Mesenchymal stem cell (in vitro differentiated cells and primary cell): ENCODE results near the gene SYNPO2L.
A peak's percentile ranks its signal among the peaks of the same experiment; 100 is the strongest.

Experiments
- DNase-seq: peaks from one replicate; pipeline ENCODE4 v3.0.0-alpha.2; 2013
- H2AFZ ChIP-seq: one replicate; pipeline ENCODE4 v1.6.1; 2013; ENCODE audit warnings: low read depth, mild to moderate bottlenecking, control low read depth, inconsistent platforms, low read length, moderate library complexity
- H2AK5ac ChIP-seq: 2 replicates; pipeline ENCODE4 v1.6.1; 2013; ENCODE audit warnings: low read length, moderate library complexity, mild to moderate bottlenecking, inconsistent platforms; ENCODE audit not compliant: severe bottlenecking
- H2BK120ac ChIP-seq: one replicate; pipeline ENCODE4 v1.6.1; 2013; ENCODE audit warnings: low read depth, mild to moderate bottlenecking, inconsistent platforms, low read length, moderate library complexity
- H2BK12ac ChIP-seq, 2 experiments: one replicate each; pipeline ENCODE4 v1.6.1; 2013; ENCODE audit warnings: inconsistent platforms in 2 of 2, low read length in 2 of 2, mild to moderate bottlenecking in 2 of 2, moderate library complexity in 2 of 2, control low read depth in 1 of 2
- H2BK15ac ChIP-seq: one replicate; pipeline ENCODE4 v1.6.1; 2013; ENCODE audit warnings: mild to moderate bottlenecking, low read depth, inconsistent platforms; ENCODE audit not compliant: poor library complexity, severe bottlenecking
- H2BK5ac ChIP-seq: 2 replicates; pipeline ENCODE4 v1.6.1; 2013; ENCODE audit warnings: low read depth, mild to moderate bottlenecking, low read length, control low read depth, inconsistent platforms; ENCODE audit not compliant: poor library complexity, severe bottlenecking
- H3K14ac ChIP-seq, 2 experiments: one replicate each; pipeline ENCODE4 v1.6.1; 2013; ENCODE audit warnings: inconsistent platforms in 2 of 2, low read length in 2 of 2, control low read depth in 1 of 2, mild to moderate bottlenecking in 1 of 2, moderate library complexity in 1 of 2
- H3K18ac ChIP-seq, 2 experiments: one replicate each; pipeline ENCODE4 v1.6.1; 2013; ENCODE audit warnings: inconsistent platforms in 2 of 2, low read length in 2 of 2, control low read depth in 1 of 2, low read depth in 1 of 2, mild to moderate bottlenecking in 1 of 2
- H3K23ac ChIP-seq, 2 experiments: one replicate each; pipeline ENCODE4 v1.6.1; 2013; ENCODE audit warnings: inconsistent platforms in 2 of 2, low read length in 2 of 2, mild to moderate bottlenecking in 2 of 2, moderate library complexity in 2 of 2, control low read depth in 1 of 2
- H3K27ac ChIP-seq: 2 replicates; pipeline ENCODE4 v1.5.1; 2013; ENCODE audit warnings: mild to moderate bottlenecking, moderate library complexity, low read length, control low read depth, inconsistent platforms; ENCODE audit not compliant: poor library complexity, severe bottlenecking
- H3K27me3 ChIP-seq, 2 experiments: 2 replicates each; pipeline versions ENCODE4 v1.6.1 to v1.7.0; 2013; ENCODE audit warnings: low read length in 2 of 2, mild to moderate bottlenecking in 2 of 2, moderate library complexity in 2 of 2, control low read depth in 1 of 2, inconsistent platforms in 1 of 2; ENCODE audit not compliant: control insufficient read depth in 1 of 2, insufficient read depth in 1 of 2
- H3K36me3 ChIP-seq, 2 experiments: 2 replicates each; pipeline versions ENCODE4 v1.6.1 to v1.7.0; 2013; ENCODE audit warnings: low read length in 2 of 2, control low read depth in 1 of 2, inconsistent platforms in 1 of 2, low read depth in 1 of 2, mild to moderate bottlenecking in 1 of 2; ENCODE audit not compliant: insufficient read depth in 2 of 2, control insufficient read depth in 1 of 2
- H3K4ac ChIP-seq, 2 experiments: one replicate each; pipeline ENCODE4 v1.6.1; 2013; ENCODE audit warnings: inconsistent platforms in 2 of 2, low read length in 2 of 2, mild to moderate bottlenecking in 2 of 2, moderate library complexity in 2 of 2, control low read depth in 1 of 2, low read depth in 1 of 2
- H3K4me1 ChIP-seq: 2 replicates; pipeline ENCODE4 v1.6.1; 2013; ENCODE audit warnings: low read depth, low read length, control low read depth; ENCODE audit not compliant: control insufficient read depth, insufficient read depth
- H3K4me2 ChIP-seq: 2 replicates; pipeline ENCODE4 v1.6.1; 2013; ENCODE audit warnings: low read length, mild to moderate bottlenecking, inconsistent platforms; ENCODE audit not compliant: poor library complexity, severe bottlenecking
- H3K4me3 ChIP-seq, 2 experiments: 2 replicates each; pipeline versions ENCODE4 v1.5.1 to v1.7.0; 2013; ENCODE audit warnings: low read length in 2 of 2, mild to moderate bottlenecking in 2 of 2, control low read depth in 1 of 2, low read depth in 1 of 2; ENCODE audit not compliant: insufficient read depth in 1 of 2
- H3K79me1 ChIP-seq: replicated peaks from 2 replicates; pipeline ENCODE4 v1.6.1; 2013; ENCODE audit warnings: mild to moderate bottlenecking, control low read depth, low read length, inconsistent platforms; ENCODE audit not compliant: poor library complexity, severe bottlenecking
- H3K9ac ChIP-seq: 2 replicates; pipeline ENCODE4 v1.7.0; 2013; ENCODE audit warnings: mild to moderate bottlenecking, low read length, moderate library complexity
- H3K9me3 ChIP-seq: 2 replicates; pipeline ENCODE4 v1.7.0; 2013; ENCODE audit warnings: mild to moderate bottlenecking, low read length; ENCODE audit not compliant: control insufficient read depth
- H4K8ac ChIP-seq: one replicate; pipeline ENCODE4 v1.6.1; 2013; ENCODE audit warnings: inconsistent platforms, mild to moderate bottlenecking, low read length, moderate library complexity
- H4K91ac ChIP-seq: one replicate; pipeline ENCODE4 v1.6.1; 2013; ENCODE audit warnings: mild to moderate bottlenecking, low read length, inconsistent platforms
- WGBS: methylation state at CpG from one replicate; pipeline ENCODE4 v1.1.7; 2013; ENCODE audit warnings: mixed read lengths; 5-methylcytosine and 5-hydroxymethylcytosine counted together

The SYNPO2L gene

GRCh38 chr10:73648975-73649829 is 6.6 kb downstream of the SYNPO2L start:
- Histone ChIP-seq H3K27ac (no peak overlapping the region), H3K4me2 (no peak overlapping the region), H3K14ac (no peak overlapping the region), H2AK5ac (peak overlapping the region; percentile 29), H2BK5ac (no peak overlapping the region), H2AFZ (no peak overlapping the region), H3K36me3 (no peaks in the 10 kb centered on the region), H4K8ac (peak overlapping the region; percentile 12), H2BK12ac (peak overlapping the region in 1 of 2 experiments; percentile 7), H3K9ac (no peak overlapping the region), H3K23ac (no peak overlapping the region), H3K4me3 (no peak overlapping the region), H3K4ac (no peak overlapping the region), H3K4me1 (peaks cover 12% of the 10 kb centered on the region), H3K9me3 (no peaks in the 10 kb centered on the region), H3K18ac (peak overlapping the region in 1 of 2 experiments; percentile 8), H2BK120ac (peak overlapping the region; percentile 64), H3K79me1 (no peaks in the 10 kb centered on the region), H2BK15ac (no peak overlapping the region), H4K91ac (no peak overlapping the region), H3K27me3 (peaks cover 0 to 11% of the 10 kb centered on the region in 2 experiments)
- 59% methylated on average over 3 of the region's 4 CpGs for WGBS
- DNase-seq = no peak

GRCh38 chr10:73647875-73648651 is 7.8 kb downstream of the SYNPO2L start:
- 63% methylated on average over 35 of the region's 35 CpGs for WGBS
- H2BK15ac ChIP-seq = no peak overlapping the region
- no peaks in the 10 kb centered on the region for H3K27me3 ChIP-seq
- H3K4ac ChIP-seq = peak overlapping the region; percentile 52 to 73
- H2BK5ac ChIP-seq = no peak overlapping the region
- H3K14ac ChIP-seq = no peak overlapping the region
- peak overlapping the region; percentile 60 for H3K4me2 ChIP-seq
- H2AK5ac ChIP-seq = no peak overlapping the region
- H2BK120ac ChIP-seq = peak overlapping the region; percentile 22
- H2AFZ ChIP-seq = peak overlapping the region; percentile 30
- no peak for DNase-seq
- no peak overlapping the region for H3K23ac ChIP-seq
- no peaks in the 10 kb centered on the region for H3K9me3 ChIP-seq
- H3K4me1 ChIP-seq = peaks cover 11% of the 10 kb centered on the region
- H3K18ac ChIP-seq = peak overlapping the region; percentile 38 to 76
- H3K36me3 ChIP-seq = no peaks in the 10 kb centered on the region
- H2BK12ac ChIP-seq = peak overlapping the region in 1 of 2 experiments; percentile 38
- H3K79me1 ChIP-seq = no peaks in the 10 kb centered on the region
- H4K8ac ChIP-seq = peak overlapping the region; percentile 98
- peak overlapping the region; percentile 89 for H3K9ac ChIP-seq
- peak overlapping the region; percentile 57 to 73 for H3K4me3 ChIP-seq
- H4K91ac ChIP-seq = peak overlapping the region; percentile 41
- H3K27ac ChIP-seq = no peak overlapping the region

GRCh38 chr10:73647211-73647874 is 8.5 kb downstream of the SYNPO2L start:
- H3K23ac ChIP-seq = no peak overlapping the region
- H2BK15ac ChIP-seq = peak overlapping the region; percentile 61
- peak overlapping the region in 1 of 2 experiments; percentile 5 for H2BK12ac ChIP-seq
- H3K4ac ChIP-seq = peak overlapping the region; percentile 68 to 73
- peak overlapping the region; percentile 69 for H2AFZ ChIP-seq
- H3K14ac ChIP-seq = no peak overlapping the region
- H3K4me2 ChIP-seq = peak overlapping the region; percentile 60
- no peaks in the 10 kb centered on the region for H3K27me3 ChIP-seq
- H2AK5ac ChIP-seq = peak overlapping the region; percentile 25
- H2BK120ac ChIP-seq = peak overlapping the region; percentile 22
- no peak overlapping the region for H2BK5ac ChIP-seq
- H3K27ac ChIP-seq = no peak overlapping the region
- peak overlapping the region; percentile 89 for H3K9ac ChIP-seq
- H3K9me3 ChIP-seq = no peaks in the 10 kb centered on the region
- no peaks in the 10 kb centered on the region for H3K79me1 ChIP-seq
- H3K4me3 ChIP-seq = peak overlapping the region; percentile 57 to 73
- WGBS = 21% methylated on average over 30 of the region's 32 CpGs
- no peak for DNase-seq
- H3K18ac ChIP-seq = peak overlapping the region; percentile 76 to 88
- H3K4me1 ChIP-seq = peaks cover 11% of the 10 kb centered on the region
- no peaks in the 10 kb centered on the region for H3K36me3 ChIP-seq
- H4K8ac ChIP-seq = peak overlapping the region; percentile 98
- peak overlapping the region; percentile 41 for H4K91ac ChIP-seq
